CD4-positive, CD25-positive, alpha-beta regulatory T cell (primary cell): ENCODE results near the gene AHNAK2. TPM values are rescaled to one million over a fixed set of nuclear protein-coding genes. Genes with fewer than 3 reads are reported as not detected.
A peak's percentile ranks its signal among the peaks of the same experiment; 100 is the strongest.

Experiments
- ATAC-seq, 2 donors: fragments of 150-1000 bp; cut with Tn5 transposase; one replicate each; pipeline ENCODE4 v1.10.0; 2021; ENCODE audit warnings: low read depth in 2 of 2, moderate number of reproducible peaks in 2 of 2, moderate library complexity in 1 of 2
- DNase-seq, 3 donors: peaks; one replicate each; pipeline versions ENCODE4 v3.0.0 to v3.0.0-alpha.2; 2012 to 2022; ENCODE audit warnings: mixed read lengths in 1 of 3
- H3K27ac ChIP-seq: one replicate; pipeline ENCODE4 v1.7.0; 2013; ENCODE audit warnings: mild to moderate bottlenecking, low read length; ENCODE audit not compliant: insufficient read depth, poor library complexity, severe bottlenecking
- H3K27me3 ChIP-seq: one replicate; pipeline ENCODE4 v1.7.0; 2013; ENCODE audit warnings: low read length; ENCODE audit not compliant: control insufficient read depth, insufficient read depth
- H3K36me3 ChIP-seq: one replicate; pipeline ENCODE4 v1.7.0; 2013; ENCODE audit warnings: mild to moderate bottlenecking, low read length, moderate library complexity; ENCODE audit not compliant: control insufficient read depth, insufficient read depth
- H3K4me1 ChIP-seq: 2 replicates; pipeline ENCODE4 v1.7.0; 2013; ENCODE audit warnings: mild to moderate bottlenecking, low read length; ENCODE audit not compliant: insufficient read depth, control insufficient read depth, poor library complexity, severe bottlenecking
- H3K4me3 ChIP-seq: one replicate; pipeline ENCODE4 v1.7.0; 2013; ENCODE audit warnings: low read depth, mild to moderate bottlenecking, low read length, moderate library complexity
- H3K9me3 ChIP-seq, 2 experiments: 1 replicate in 1 of 2; 2 replicates in 1 of 2; pipeline ENCODE4 v1.7.0; 2013; ENCODE audit warnings: low read length in 2 of 2, mild to moderate bottlenecking in 1 of 2, moderate library complexity in 1 of 2; ENCODE audit not compliant: control insufficient read depth in 2 of 2
- H3K27ac Mint-ChIP-seq, 3 donors: one replicate each; pipeline ENCODE4 v1.8.0; 2020 to 2022; ENCODE audit warnings: mild to moderate bottlenecking in 3 of 3, mixed read lengths in 3 of 3, moderate library complexity in 2 of 3
- H3K27me3 Mint-ChIP-seq: one replicate; pipeline ENCODE4 v1.8.0; 2022; ENCODE audit warnings: mild to moderate bottlenecking, mixed read lengths
- H3K36me3 Mint-ChIP-seq: one replicate; pipeline ENCODE4 v1.8.0; 2020; ENCODE audit warnings: mixed read lengths
- H3K4me1 Mint-ChIP-seq, 4 donors: one replicate each; pipeline ENCODE4 v1.8.0; 2020 to 2022; ENCODE audit warnings: mixed read lengths in 4 of 4, mild to moderate bottlenecking in 1 of 4
- H3K4me3 Mint-ChIP-seq, 4 donors: one replicate each; pipeline ENCODE4 v1.8.0; 2020 to 2022; ENCODE audit warnings: mild to moderate bottlenecking in 4 of 4, mixed read lengths in 4 of 4, moderate library complexity in 3 of 4
- H3K9me3 Mint-ChIP-seq, 7 donors: one replicate each; pipeline ENCODE4 v1.8.0; 2020 to 2022; ENCODE audit warnings: mixed read lengths in 7 of 7, mild to moderate bottlenecking in 3 of 7, moderate library complexity in 2 of 7
- polyA plus RNA-seq, 4 donors: library from polyadenylated mRNA; unstranded; fragments of 300-500 nt; fragmentation: Illumina TruSeq; gene quantifications; one replicate each; pipeline ENCODE4 v1.2.3, GENCODE V29; 2021
- total RNA-seq: library from RNA; stranded (reverse); gene quantifications from one replicate; pipeline ENCODE4 v1.2.3, GENCODE V29; 2022

AHNAK2 gene
- total and polyA plus RNA-seq, 5 donors from 2014 or later, result not detected

GRCh38 chr14:104927432-104927816 lies 50.8 kb downstream of the AHNAK2 start:
- no peak for DNase-seq
- no peaks in the 10 kb centered on the region for H3K36me3 Mint-ChIP-seq
- Histone ChIP-seq H3K36me3 (no peaks in the 10 kb centered on the region), H3K27ac (no peak overlapping the region), H3K4me3 (no peak overlapping the region), H3K27me3 (no peaks in the 10 kb centered on the region), H3K4me1 (no peaks in the 10 kb centered on the region), H3K9me3 (peaks cover 0 to 3% of the 10 kb centered on the region in 2 experiments)
- peaks cover 0 to 5% (median 0%) of the 10 kb centered on the region in 4 donors for H3K4me1 Mint-ChIP-seq
- H3K27me3 Mint-ChIP-seq, result peaks cover 6% of the 10 kb centered on the region
- H3K4me3 Mint-ChIP-seq, result no peak overlapping the region
- H3K9me3 Mint-ChIP-seq, result peaks cover 0 to 5% (median 0%) of the 10 kb centered on the region in 7 donors
- no peak overlapping the region for H3K27ac Mint-ChIP-seq
- ATAC-seq, result no peak

GRCh38 chr14:104926619-104927431 lies 51.3 kb downstream of the AHNAK2 start:
- H3K9me3 ChIP-seq, result peaks cover 0 to 3% of the 10 kb centered on the region in 2 experiments
- peaks cover 0 to 5% (median 0%) of the 10 kb centered on the region in 4 donors for H3K4me1 Mint-ChIP-seq
- H3K27ac Mint-ChIP-seq, result no peak overlapping the region
- DNase-seq (no peak), ATAC-seq (peak; percentile 20 to 40)
- H3K4me3 Mint-ChIP-seq, result no peak overlapping the region
- H3K27me3 Mint-ChIP-seq, result peaks cover 6% of the 10 kb centered on the region
- peaks cover 0 to 5% (median 0%) of the 10 kb centered on the region in 7 donors for H3K9me3 Mint-ChIP-seq
- H3K4me3 ChIP-seq, result no peak overlapping the region
- no peaks in the 10 kb centered on the region for H3K36me3 Mint-ChIP-seq
- H3K27me3 ChIP-seq, result no peaks in the 10 kb centered on the region
- H3K36me3 ChIP-seq, result no peaks in the 10 kb centered on the region
- H3K27ac ChIP-seq, result no peak overlapping the region
- H3K4me1 ChIP-seq, result no peaks in the 10 kb centered on the region

GRCh38 chr14:104925855-104926609 lies 52.1 kb downstream of the AHNAK2 start:
- Mint-ChIP-seq H3K4me1 (peaks cover 0 to 5% (median 0%) of the 10 kb centered on the region in 4 donors), H3K4me3 (no peak overlapping the region), H3K9me3 (peaks cover 0 to 5% (median 0%) of the 10 kb centered on the region in 7 donors), H3K27ac (no peak overlapping the region), H3K27me3 (peaks cover 6% of the 10 kb centered on the region), H3K36me3 (no peaks in the 10 kb centered on the region)
- H3K4me3 ChIP-seq, result no peak overlapping the region
- DNase-seq, result no peak
- H3K27me3 ChIP-seq, result no peaks in the 10 kb centered on the region
- no peak for ATAC-seq
- no peaks in the 10 kb centered on the region for H3K4me1 ChIP-seq
- H3K27ac ChIP-seq, result no peak overlapping the region
- H3K36me3 ChIP-seq, result no peaks in the 10 kb centered on the region
- H3K9me3 ChIP-seq, result peaks cover 0 to 3% of the 10 kb centered on the region in 2 experiments

GRCh38 chr14:104925214-104925854 lies 52.8 kb downstream of the AHNAK2 start:
- no peaks in the 10 kb centered on the region for H3K4me1 ChIP-seq
- no peaks in the 10 kb centered on the region for H3K36me3 ChIP-seq
- peaks cover 0 to 3% of the 10 kb centered on the region in 2 experiments for H3K9me3 ChIP-seq
- H3K4me3 ChIP-seq, result no peak overlapping the region
- Mint-ChIP-seq H3K4me3 (no peak overlapping the region), H3K36me3 (no peaks in the 10 kb centered on the region), H3K4me1 (peaks cover 0 to 2% (median 0%) of the 10 kb centered on the region in 4 donors), H3K9me3 (peaks cover 0 to 5% (median 0%) of the 10 kb centered on the region in 7 donors), H3K27ac (no peak overlapping the region), H3K27me3 (peaks cover 6% of the 10 kb centered on the region)
- no peak for ATAC-seq
- DNase-seq, result no peak
- H3K27ac ChIP-seq, result no peak overlapping the region
- H3K27me3 ChIP-seq, result no peaks in the 10 kb centered on the region

GRCh38 chr14:104924421-104925213 lies 53.6 kb downstream of the AHNAK2 start, which contains the start of gene PLD4:
Gene PLD4 (plus strand): TSS chr14:104924879. CDS start chr14:104927141, 2,262 bp downstream.
- H3K27ac ChIP-seq, result no peak within 1 kb of the TSS
- H3K36me3 ChIP-seq, result no peaks in the 10 kb centered on the region
- ATAC-seq, result no peak
- H3K4me3 Mint-ChIP-seq, result no peak within 1 kb of the TSS
- H3K9me3 Mint-ChIP-seq, result peaks cover 0 to 5% (median 0%) of the 10 kb centered on the region in 7 donors
- no peak within 1 kb of the TSS for H3K27ac Mint-ChIP-seq
- no peaks in the 10 kb centered on the region for H3K4me1 ChIP-seq
- H3K4me3 ChIP-seq, result no peak within 1 kb of the TSS
- H3K27me3 ChIP-seq, result no peaks in the 10 kb centered on the region
- no peaks in the 10 kb centered on the region for H3K36me3 Mint-ChIP-seq
- H3K27me3 Mint-ChIP-seq, result peaks cover 6% of the 10 kb centered on the region
- peaks cover 0 to 3% of the 10 kb centered on the region in 2 experiments for H3K9me3 ChIP-seq
- DNase-seq, result no peak
- H3K4me1 Mint-ChIP-seq, result no peaks in the 10 kb centered on the region

GRCh38 chr14:104923640-104924420 lies 54.3 kb downstream of the AHNAK2 start:
- H3K4me1 Mint-ChIP-seq, result no peaks in the 10 kb centered on the region
- no peak overlapping the region for H3K4me3 Mint-ChIP-seq
- H3K27ac Mint-ChIP-seq, result no peak overlapping the region
- no peaks in the 10 kb centered on the region for H3K36me3 ChIP-seq
- no peak for DNase-seq
- no peaks in the 10 kb centered on the region for H3K27me3 ChIP-seq
- H3K4me1 ChIP-seq, result no peaks in the 10 kb centered on the region
- no peak overlapping the region for H3K27ac ChIP-seq
- H3K9me3 ChIP-seq, result peaks cover 0 to 3% of the 10 kb centered on the region in 2 experiments
- H3K9me3 Mint-ChIP-seq, result peaks cover 0 to 5% (median 0%) of the 10 kb centered on the region in 7 donors
- H3K4me3 ChIP-seq, result no peak overlapping the region
- ATAC-seq, result no peak
- peaks cover 3% of the 10 kb centered on the region for H3K27me3 Mint-ChIP-seq
- H3K36me3 Mint-ChIP-seq, result no peaks in the 10 kb centered on the region
